H9 (cell line): Measurements from ENCODE around the gene ALKBH7. TPM values are rescaled to one million over a fixed set of nuclear protein-coding genes. Genes with fewer than 3 reads are reported as not detected.

Source experiments
- DNase-seq: peaks from one replicate; pipeline ENCODE4 v3.0.0-alpha.2; 2017
- H2AFZ ChIP-seq: one replicate; pipeline ENCODE4 v1.6.1; 2013; ENCODE audit warnings: mild to moderate bottlenecking, low read length, control low read depth, moderate library complexity
- H2AK5ac ChIP-seq: 2 replicates; pipeline ENCODE4 v1.6.1; 2013; ENCODE audit warnings: low read length, control low read depth, mixed read lengths; ENCODE audit not compliant: insufficient read length
- H2BK120ac ChIP-seq: one replicate; pipeline ENCODE4 v1.6.1; 2013; ENCODE audit warnings: low read depth, mild to moderate bottlenecking, low read length, control low read depth, inconsistent platforms; ENCODE audit not compliant: poor library complexity, severe bottlenecking
- H2BK12ac ChIP-seq: 2 replicates; pipeline ENCODE4 v1.6.1; 2013; ENCODE audit warnings: low read length, control low read depth, mixed read lengths, low read depth; ENCODE audit not compliant: insufficient read length
- H2BK15ac ChIP-seq: 2 replicates; pipeline ENCODE4 v1.6.1; 2013; ENCODE audit warnings: low read depth, low read length, control low read depth
- H2BK20ac ChIP-seq: one replicate; pipeline ENCODE4 v1.6.1; 2013; ENCODE audit warnings: low read depth, mild to moderate bottlenecking, low read length, control low read depth, inconsistent platforms; ENCODE audit not compliant: poor library complexity, severe bottlenecking
- H2BK5ac ChIP-seq: 2 replicates; pipeline ENCODE4 v1.6.1; 2013; ENCODE audit warnings: low read length, control low read depth, mixed read lengths; ENCODE audit not compliant: insufficient read length
- H3K14ac ChIP-seq: 2 replicates; pipeline ENCODE4 v1.6.1; 2013; ENCODE audit warnings: low read length, control low read depth; ENCODE audit not compliant: insufficient read depth
- H3K18ac ChIP-seq: 2 replicates; pipeline ENCODE4 v1.6.1; 2013; ENCODE audit warnings: low read depth, mild to moderate bottlenecking, mixed read lengths, low read length, control low read depth; ENCODE audit not compliant: insufficient read length
- H3K23ac ChIP-seq: 2 replicates; pipeline ENCODE4 v1.6.1; 2013; ENCODE audit warnings: low read length, control low read depth, mixed read lengths, low read depth; ENCODE audit not compliant: insufficient read length
- H3K23me2 ChIP-seq: 2 replicates; pipeline ENCODE4 v1.6.1; 2013; ENCODE audit warnings: low read depth, mild to moderate bottlenecking, mixed read lengths, low read length, control low read depth; ENCODE audit not compliant: insufficient read length, poor library complexity, severe bottlenecking
- H3K27ac ChIP-seq: 2 replicates; pipeline ENCODE4 v1.5.1; 2013; ENCODE audit warnings: low read length, control low read depth, mixed read lengths, low read depth; ENCODE audit not compliant: insufficient read length
- H3K27me3 ChIP-seq: 2 replicates; pipeline ENCODE4 v1.6.1; 2013; ENCODE audit warnings: low read length, control low read depth, inconsistent platforms; ENCODE audit not compliant: insufficient read depth
- H3K4ac ChIP-seq: 2 replicates; pipeline ENCODE4 v1.6.1; 2013; ENCODE audit warnings: low read depth, mild to moderate bottlenecking, control low read depth, inconsistent platforms, low read length, moderate library complexity
- H3K4me1 ChIP-seq: 2 replicates; pipeline ENCODE4 v1.6.1; 2013; ENCODE audit warnings: low read length, control low read depth, inconsistent platforms; ENCODE audit not compliant: insufficient read depth
- H3K4me2 ChIP-seq: 2 replicates; pipeline ENCODE4 v1.6.1; 2013; ENCODE audit warnings: low read length, control low read depth, mixed read lengths; ENCODE audit not compliant: insufficient read length, insufficient read depth
- H3K56ac ChIP-seq: 2 replicates; pipeline ENCODE4 v1.6.1; 2013; ENCODE audit warnings: low read depth, mild to moderate bottlenecking, mixed read lengths, low read length, control low read depth; ENCODE audit not compliant: insufficient read length
- H3K79me1 ChIP-seq: 2 replicates; pipeline ENCODE4 v1.6.1; 2013; ENCODE audit warnings: low read depth, mild to moderate bottlenecking, moderate library complexity, low read length, control low read depth, inconsistent platforms; ENCODE audit not compliant: insufficient read depth, poor library complexity, severe bottlenecking
- H3K79me2 ChIP-seq: 2 replicates; pipeline ENCODE4 v1.6.1; 2013; ENCODE audit warnings: low read length, control low read depth, inconsistent platforms; ENCODE audit not compliant: insufficient read depth
- H3K9ac ChIP-seq: 2 replicates; pipeline ENCODE4 v1.6.1; 2013; ENCODE audit warnings: low read length, control low read depth, mixed read lengths; ENCODE audit not compliant: insufficient read length; ENCODE audit errors: extremely low read depth
- H3K9me3 ChIP-seq: one replicate; pipeline ENCODE4 v1.6.1; 2013; ENCODE audit warnings: low read depth, low read length, inconsistent platforms; ENCODE audit not compliant: control insufficient read depth
- H3T11ph ChIP-seq: one replicate; pipeline ENCODE4 v1.6.1; 2013; ENCODE audit warnings: mild to moderate bottlenecking, low read length, control low read depth, inconsistent platforms
- H4K20me1 ChIP-seq: one replicate; pipeline ENCODE4 v1.6.1; 2013; ENCODE audit not compliant: control insufficient read depth, insufficient read length, insufficient read depth
- H4K5ac ChIP-seq: 2 replicates; pipeline ENCODE4 v1.6.1; 2013; ENCODE audit warnings: low read depth, mild to moderate bottlenecking, mixed read lengths, low read length, control low read depth; ENCODE audit not compliant: insufficient read length
- H4K8ac ChIP-seq: replicated peaks from 2 replicates; pipeline ENCODE4 v1.6.1; 2013; ENCODE audit warnings: low read length, control low read depth, mixed read lengths, low read depth; ENCODE audit not compliant: insufficient read length
- H4K91ac ChIP-seq: 2 replicates; pipeline ENCODE4 v1.6.1; 2013; ENCODE audit warnings: low read depth, mild to moderate bottlenecking, moderate library complexity, mixed read lengths, low read length, control low read depth; ENCODE audit not compliant: insufficient read length
- H3K27ac Mint-ChIP-seq, 3 experiments: 2 replicates in 2 of 3; 3 replicates in 1 of 3; pipeline ENCODE4 v1.8.0; 2020 to 2021; ENCODE audit warnings: mixed read lengths in 3 of 3, mild to moderate bottlenecking in 1 of 3, moderate library complexity in 1 of 3
- H3K27me3 Mint-ChIP-seq: 2 replicates; pipeline ENCODE4 v1.8.0; 2021; ENCODE audit warnings: low read depth, mild to moderate bottlenecking, moderate library complexity, mixed read lengths
- H3K36me3 Mint-ChIP-seq, 3 experiments: 2 replicates in 2 of 3; 3 replicates in 1 of 3; pipeline ENCODE4 v1.8.0; 2020 to 2021; ENCODE audit warnings: low read depth in 3 of 3, mixed read lengths in 3 of 3; ENCODE audit not compliant: insufficient read depth in 1 of 3
- H3K4me1 Mint-ChIP-seq, 2 experiments: 2 replicates each; pipeline ENCODE4 v1.8.0; 2020; ENCODE audit warnings: mixed read lengths in 2 of 2
- H3K4me3 Mint-ChIP-seq, 2 experiments: 2 replicates in 1 of 2; 3 replicates in 1 of 2; pipeline ENCODE4 v1.8.0; 2020 to 2021; ENCODE audit warnings: mild to moderate bottlenecking in 2 of 2, mixed read lengths in 2 of 2, moderate library complexity in 1 of 2
- H3K9me3 Mint-ChIP-seq, 2 experiments: 2 replicates in 1 of 2; 3 replicates in 1 of 2; pipeline ENCODE4 v1.8.0; 2020; ENCODE audit warnings: mild to moderate bottlenecking in 2 of 2, mixed read lengths in 2 of 2, moderate library complexity in 1 of 2
- CTCF ChIP-seq: fragments of 200-600 bp; sonication (generic); conservative IDR thresholded peaks from 3 replicates; pipeline ENCODE4 v1.8.0; 2021; ENCODE audit warnings: antibody characterized with exemption, mild to moderate bottlenecking
- WGBS: extraction: QIAGEN DNeasy Blood & Tissue Kit; methylation state at CpG from one replicate; pipeline ENCODE4 v1.1.7; 2013; ENCODE audit warnings: missing lambda C conversion rate, low lambda C conversion rate, mixed read lengths; ENCODE audit not compliant: insufficient read length; ENCODE audit errors: extremely low coverage; 5-methylcytosine and 5-hydroxymethylcytosine counted together
- total RNA-seq: library from RNA; stranded (reverse); gene quantifications from 2 replicates; pipeline ENCODE4 v1.2.1, GENCODE V29; 2021

ALKBH7 gene
- total RNA-seq, 1 experiment from 2014 or later, result 85.7 TPM

GRCh38 chr19:6350688-6351087 lies 21.9 kb upstream of the ALKBH7 start:
- no peak overlapping the region for H3K4me2 ChIP-seq
- H3K23ac ChIP-seq, result no peak overlapping the region
- no peak overlapping the region for H3K4me3 Mint-ChIP-seq
- no peaks in the 10 kb centered on the region for H3K36me3 Mint-ChIP-seq
- H4K91ac ChIP-seq, result no peak overlapping the region
- H3K9me3 ChIP-seq, result no peaks in the 10 kb centered on the region
- H3K79me2 ChIP-seq, result no peaks in the 10 kb centered on the region
- H3K27ac ChIP-seq, result no peak overlapping the region
- H3K27me3 Mint-ChIP-seq, result peaks cover 19% of the 10 kb centered on the region
- H2BK12ac ChIP-seq, result no peak overlapping the region
- H3K4me1 Mint-ChIP-seq, result no peaks in the 10 kb centered on the region
- no peak overlapping the region for H3K4ac ChIP-seq
- no peak overlapping the region for H3K14ac ChIP-seq
- H2AK5ac ChIP-seq, result no peak overlapping the region
- H3K27me3 ChIP-seq, result no peaks in the 10 kb centered on the region
- no peak overlapping the region for H2BK20ac ChIP-seq
- H3K4me1 ChIP-seq, result no peaks in the 10 kb centered on the region
- no peaks in the 10 kb centered on the region for H3K79me1 ChIP-seq
- WGBS, result no CpG with 5 or more reads among the region's 2 CpGs
- H3K9ac ChIP-seq, result no peak overlapping the region
- no peak for TF ChIP-seq CTCF
- H2BK15ac ChIP-seq, result no peak overlapping the region
- no peak overlapping the region for H3K18ac ChIP-seq
- H2BK120ac ChIP-seq, result no peak overlapping the region
- no peak overlapping the region for H4K5ac ChIP-seq
- no peak overlapping the region for H2BK5ac ChIP-seq
- no peaks in the 10 kb centered on the region for H3K23me2 ChIP-seq
- no peak overlapping the region for H3K56ac ChIP-seq
- H3K9me3 Mint-ChIP-seq, result peaks cover 5 to 36% of the 10 kb centered on the region in 2 experiments; a peak in 3 of 5 replicates
- no peak for DNase-seq
- H4K8ac ChIP-seq, result no peak overlapping the region
- no peaks in the 10 kb centered on the region for H4K20me1 ChIP-seq
- H3T11ph ChIP-seq, result no peak overlapping the region
- no peak overlapping the region for H2AFZ ChIP-seq
- no peak overlapping the region for H3K27ac Mint-ChIP-seq
